ENCODE data around the gene PHKA2.

- TF ChIP-seq CTCF (IDR thresholded peaks at IDR 0.05) (no peak), POLR2A (IDR thresholded peaks at IDR 0.05) (no peak)
These were observed 92.4 kb downstream of the PHKA2 start for GRCh38 chrX:18891548-18891945.

Measured in lower leg skin (tissue), 3 donors.